ENCODE data around the gene BAMBI.

BAMBI gene

GRCh38 chr10:28669227-28670173, 7.8 kb upstream of the BAMBI start (continued):
- 0 out of 2 replicates have a peak, but pooled peaks have one; percentile 12 for TF ChIP-seq ZNF501 (tag by site-specific recombination; IDR thresholded peaks at IDR 0.05)
- no peak; the same call in 1 of the 2 replicates for TF ChIP-seq TRIM28 (IDR thresholded peaks at IDR 0.05; ENCODE audit: borderline replicate concordance, low read length)
- peak; percentile 66 for TF ChIP-seq SP7 (tag by site-specific recombination; IDR thresholded peaks at IDR 0.05)
- TF ChIP-seq ZNF692 (tag by site-specific recombination; IDR thresholded peaks at IDR 0.05): no peak
- TF ChIP-seq ZNF19 (tag by site-specific recombination; IDR thresholded peaks at IDR 0.05; ENCODE audit: low read depth): no peak
- TF ChIP-seq SP3 (tag by site-specific recombination; IDR thresholded peaks at IDR 0.05): no peak
- no peak for TF ChIP-seq ZNF311 (tag by site-specific recombination; IDR thresholded peaks at IDR 0.05; ENCODE audit: borderline replicate concordance)
- no peak for TF ChIP-seq ZBTB6 (tag by site-specific recombination; IDR thresholded peaks at IDR 0.05)
- no peak for TF ChIP-seq CTCF (tag by site-specific recombination; IDR thresholded peaks at IDR 0.05)
- peak; percentile 2; the same call in 1 of the 2 replicates for TF ChIP-seq YY1 (tag by site-specific recombination; IDR thresholded peaks at IDR 0.05)

GRCh38 chr10:28674782-28675181, 2.5 kb upstream of the BAMBI start:
- TF ChIP-seq ZNF169 (tag by site-specific recombination; IDR thresholded peaks at IDR 0.05): no peak
- no peak for TF ChIP-seq ZNF560 (tag by site-specific recombination; IDR thresholded peaks at IDR 0.05; ENCODE audit: borderline replicate concordance)
- TF ChIP-seq ZNF488 (tag by site-specific recombination; IDR thresholded peaks at IDR 0.05): no peak
- TF ChIP-seq ZNF37A (tag by site-specific recombination; IDR thresholded peaks at IDR 0.05): no peak
- no peak for TF ChIP-seq GLIS1 (tag by site-specific recombination; IDR thresholded peaks at IDR 0.05)
- no peak for TF ChIP-seq GFI1B (tag by site-specific recombination; IDR thresholded peaks at IDR 0.05)
- TF ChIP-seq ZNF19 (tag by site-specific recombination; IDR thresholded peaks at IDR 0.05; ENCODE audit: low read depth): no peak
- no peak for TF ChIP-seq TCF7L2 (IDR thresholded peaks at IDR 0.05; ENCODE audit: borderline replicate concordance, low read depth, low read length)
- no peak for TF ChIP-seq ZNF792 (tag by site-specific recombination; IDR thresholded peaks at IDR 0.05)
- no peak for TF ChIP-seq ZXDB (tag by site-specific recombination; IDR thresholded peaks at IDR 0.05)
- no peak for TF ChIP-seq ZNF555 (tag by site-specific recombination; conservative IDR thresholded peaks at IDR 0.05)
- no peak for TF ChIP-seq ZNF214 (tag by site-specific recombination; IDR thresholded peaks at IDR 0.05; ENCODE audit: borderline replicate concordance)
- no peak for TF ChIP-seq ZSCAN16 (tag by site-specific recombination; IDR thresholded peaks at IDR 0.05)
- TF ChIP-seq ZNF211 (tag by site-specific recombination; IDR thresholded peaks at IDR 0.05; ENCODE audit: low read depth): no peak
- no peak for TF ChIP-seq ZNF785 (tag by site-specific recombination; IDR thresholded peaks at IDR 0.05)
- no peak for TF ChIP-seq ZNF335 (tag by site-specific recombination; conservative IDR thresholded peaks at IDR 0.05)
- ChIA-PET CTCF (interaction anchor here (1.1 to 1.7 kb wide), 3 partner anchors 11 to 316 kb away, joined by 4 to 5 read pairs (median 4); no protein-coding TSS in a partner anchor), POLR2A (interaction anchor here (0.5 kb wide), 1 partner anchor 14 kb away, joined by 3 read pairs; no protein-coding TSS in a partner anchor)
- no peaks in the 10 kb centered on the region for H3K36me3 ChIP-seq (ENCODE audit: control insufficient read depth in 2 of 2, insufficient read depth in 1 of 2, low read length in 2 of 2)
- H3K4me3 ChIP-seq (ENCODE audit: low read depth, low read length): no peak overlapping the region
- H3K9me3 ChIP-seq (ENCODE audit: control insufficient read depth, insufficient read depth, low read depth, low read length): no peaks in the 10 kb centered on the region
- H3K27ac ChIP-seq (ENCODE audit: extremely low read depth, low read depth, low read length): no peak overlapping the region
- peaks cover under 1% of the 10 kb centered on the region; the same call in 1 of the 2 replicates for H3K4me1 ChIP-seq (ENCODE audit: control insufficient read depth, insufficient read depth, low read length)
